Measurements from ENCODE around the gene OTOP1.
"Not testable (repeated sequence)": the region's sequence is repeated elsewhere in the genome, so short reads cannot be mapped to it uniquely, and the experiment has no call there.

GRCh38 chr4:4145622-4146021 lies 81.1 kb downstream of the OTOP1 start:
- TF ChIP-seq CTCF (conservative IDR thresholded peaks at IDR 0.05; ENCODE audit: low read depth in 2 of 2), result peak; percentile 64 to 80
- TF ChIP-seq NANOG (IDR thresholded peaks at IDR 0.05; ENCODE audit: borderline replicate concordance); EZH2 (IDR thresholded peaks at IDR 0.05; ENCODE audit: low read depth, unreplicated experiment); POLR2AphosphoS5 (IDR thresholded peaks at IDR 0.05; ENCODE audit: low read depth): not testable (repeated sequence)
